Brain microvascular endothelial cell (primary cell): ENCODE measurements around the gene UBE2F.

Experiments
- DNase-seq: peaks from one replicate; pipeline ENCODE4 v3.0.0-alpha.2; 2020
- H3K27ac ChIP-seq: fragments of 250-450 bp; sonication (Bioruptor Pico); 2 replicates; pipeline ENCODE4 v1.5.1; 2020; ENCODE audit warnings: mild to moderate bottlenecking, moderate library complexity
- H3K27me3 ChIP-seq: fragments of 250-450 bp; sonication (Bioruptor Pico); replicated peaks from 2 replicates; pipeline ENCODE4 v1.5.1; 2020; ENCODE audit warnings: mild to moderate bottlenecking
- H3K36me3 ChIP-seq: fragments of 250-450 bp; sonication (Bioruptor Pico); replicated peaks from 2 replicates; pipeline ENCODE4 v1.5.1; 2020; ENCODE audit warnings: mild to moderate bottlenecking
- H3K4me3 ChIP-seq: 2 replicates; pipeline ENCODE4 v1.5.1; 2011; ENCODE audit warnings: low read depth, mild to moderate bottlenecking, control low read depth, low read length, moderate library complexity
- CTCF ChIP-seq: IDR thresholded peaks from 2 replicates; pipeline ENCODE4 v1.5.1; 2011; ENCODE audit warnings: low read depth, mild to moderate bottlenecking, moderate library complexity, low read length, control low read depth, inconsistent platforms; ENCODE audit errors: missing control alignments
- in situ Hi-C: cut with HindIII; loops from 2 replicates; pipeline ENCODE4 v1.10.0; 2017; ENCODE audit warnings: low sequenced_read_pairs, low pct_ligation_motif_present

UBE2F gene

GRCh38 chr2:238019962-238020361, 53.1 kb downstream of the UBE2F start:
- no peak for DNase-seq
- H3K36me3 ChIP-seq: peaks cover 2% of the 10 kb centered on the region
- TF ChIP-seq CTCF: no peak
- no peaks in the 10 kb centered on the region for H3K27me3 ChIP-seq
- no peak overlapping the region for H3K27ac ChIP-seq
- in situ Hi-C loops: no loop called here
- no peak overlapping the region for H3K4me3 ChIP-seq

- Histone ChIP-seq H3K27me3 (no peaks in the 10 kb centered on the region), H3K4me3 (no peak overlapping the region), H3K27ac (no peak overlapping the region), H3K36me3 (peaks cover 2% of the 10 kb centered on the region)
- DNase-seq: no peak
- in situ Hi-C loops: no loop called here
- no peak for TF ChIP-seq CTCF
Observed at GRCh38 chr2:238020816-238021215, 54.0 kb downstream of the UBE2F start.

- H3K4me3 ChIP-seq: no peak overlapping the region
- in situ Hi-C loops: no loop called here
- DNase-seq: peak; percentile 28
Observed at GRCh38 chr2:238021327-238021726, 54.5 kb downstream of the UBE2F start.

GRCh38 chr2:238022594-238023157, 55.9 kb downstream of the UBE2F start:
- Histone ChIP-seq H3K4me3 (no peak overlapping the region), H3K36me3 (peaks cover 2% of the 10 kb centered on the region), H3K27me3 (no peaks in the 10 kb centered on the region), H3K27ac (no peak overlapping the region)
- TF ChIP-seq CTCF: no peak
- no peak for DNase-seq
- in situ Hi-C loops: no loop called here

More at GRCh38 chr2:238021327-238021726, 54.5 kb downstream of the UBE2F start:
- Histone ChIP-seq H3K27me3 (no peaks in the 10 kb centered on the region), H3K27ac (no peak overlapping the region), H3K36me3 (peaks cover 2% of the 10 kb centered on the region)
- TF ChIP-seq CTCF: no peak

- Histone ChIP-seq H3K36me3 (peaks cover 2% of the 10 kb centered on the region), H3K27me3 (no peaks in the 10 kb centered on the region), H3K4me3 (no peak overlapping the region), H3K27ac (no peak overlapping the region)
- in situ Hi-C loops: no loop called here
- no peak for DNase-seq
- no peak for TF ChIP-seq CTCF
Observed at GRCh38 chr2:238023608-238024007, 56.8 kb downstream of the UBE2F start.

GRCh38 chr2:238024986-238025385, 58.2 kb downstream of the UBE2F start:
- in situ Hi-C loops: no loop called here
- DNase-seq: peak; percentile 42
- Histone ChIP-seq H3K4me3 (no peak overlapping the region), H3K27me3 (no peaks in the 10 kb centered on the region), H3K36me3 (peaks cover 2% of the 10 kb centered on the region), H3K27ac (no peak overlapping the region)
- TF ChIP-seq CTCF: peak; percentile 20
